Stromal cell of bone marrow (primary cell): ENCODE measurements around the gene MOSPD3.

ENCODE experiments used
- DNase-seq: peaks from one replicate; pipeline ENCODE4 v3.0.0-alpha.2; 2012; ENCODE audit warnings: low read depth

Gene MOSPD3

GRCh38 chr7:100575746-100576383 is 36.5 kb upstream of the MOSPD3 start:
- DNase-seq: no peak

GRCh38 chr7:100576384-100576993 is 35.9 kb upstream of the MOSPD3 start:
- no peak for DNase-seq

GRCh38 chr7:100577103-100577502 is 35.2 kb upstream of the MOSPD3 start:
- no peak for DNase-seq

GRCh38 chr7:100577507-100577906 is 34.8 kb upstream of the MOSPD3 start:
- DNase-seq: no peak

GRCh38 chr7:100578246-100579183 is 33.8 kb upstream of the MOSPD3 start:
- no peak for DNase-seq

- DNase-seq: no peak
Observed at GRCh38 chr7:100580466-100581283, 31.7 kb upstream of the MOSPD3 start.

- no peak for DNase-seq
Observed at GRCh38 chr7:100582041-100582579, 30.2 kb upstream of the MOSPD3 start.

- no peak for DNase-seq
Observed at GRCh38 chr7:100582650-100583049, 29.7 kb upstream of the MOSPD3 start.

- no peak for DNase-seq
Observed at GRCh38 chr7:100583132-100584053, 28.9 kb upstream of the MOSPD3 start.

- no peak for DNase-seq
Observed at GRCh38 chr7:100584054-100584682, 28.2 kb upstream of the MOSPD3 start.

GRCh38 chr7:100584683-100585510 is 27.4 kb upstream of the MOSPD3 start:
- DNase-seq: no peak

GRCh38 chr7:100585511-100586265 is 26.7 kb upstream of the MOSPD3 start, which contains the start of gene LRCH4:
Gene LRCH4 (minus strand): TSS chr7:100586129. CDS start chr7:100586100, 29 bp downstream.
- DNase-seq: no peak

GRCh38 chr7:100586266-100587025 is 25.9 kb upstream of the MOSPD3 start, which contains the start of gene FBXO24:
Gene FBXO24 (plus strand): TSS chr7:100586328. CDS start chr7:100586626, 298 bp downstream.
- DNase-seq: peak; percentile 100

- no peak for DNase-seq
Observed at GRCh38 chr7:100588438-100588837, 23.9 kb upstream of the MOSPD3 start.

- DNase-seq: no peak
Observed at GRCh38 chr7:100589341-100589947, 22.9 kb upstream of the MOSPD3 start.

- DNase-seq: no peak
Observed at GRCh38 chr7:100590077-100590737, 22.1 kb upstream of the MOSPD3 start.
